GM21515 (cell line): ENCODE measurements around the gene TUBG2.

ENCODE experiments used
- ATAC-seq: cut with Tn5 transposase; IDR thresholded peaks from one replicate; pipeline ENCODE4 v1.9.1; 2021; ENCODE audit not compliant: unreplicated experiment

Gene TUBG2

GRCh38 chr17:42676424-42677011 is 17.4 kb downstream of the TUBG2 start, which contains the start of gene PLEKHH3:
Gene PLEKHH3 (minus strand): TSS chr17:42676994. CDS start chr17:42676563, 431 bp downstream.
- ATAC-seq = no peak

DNA sequence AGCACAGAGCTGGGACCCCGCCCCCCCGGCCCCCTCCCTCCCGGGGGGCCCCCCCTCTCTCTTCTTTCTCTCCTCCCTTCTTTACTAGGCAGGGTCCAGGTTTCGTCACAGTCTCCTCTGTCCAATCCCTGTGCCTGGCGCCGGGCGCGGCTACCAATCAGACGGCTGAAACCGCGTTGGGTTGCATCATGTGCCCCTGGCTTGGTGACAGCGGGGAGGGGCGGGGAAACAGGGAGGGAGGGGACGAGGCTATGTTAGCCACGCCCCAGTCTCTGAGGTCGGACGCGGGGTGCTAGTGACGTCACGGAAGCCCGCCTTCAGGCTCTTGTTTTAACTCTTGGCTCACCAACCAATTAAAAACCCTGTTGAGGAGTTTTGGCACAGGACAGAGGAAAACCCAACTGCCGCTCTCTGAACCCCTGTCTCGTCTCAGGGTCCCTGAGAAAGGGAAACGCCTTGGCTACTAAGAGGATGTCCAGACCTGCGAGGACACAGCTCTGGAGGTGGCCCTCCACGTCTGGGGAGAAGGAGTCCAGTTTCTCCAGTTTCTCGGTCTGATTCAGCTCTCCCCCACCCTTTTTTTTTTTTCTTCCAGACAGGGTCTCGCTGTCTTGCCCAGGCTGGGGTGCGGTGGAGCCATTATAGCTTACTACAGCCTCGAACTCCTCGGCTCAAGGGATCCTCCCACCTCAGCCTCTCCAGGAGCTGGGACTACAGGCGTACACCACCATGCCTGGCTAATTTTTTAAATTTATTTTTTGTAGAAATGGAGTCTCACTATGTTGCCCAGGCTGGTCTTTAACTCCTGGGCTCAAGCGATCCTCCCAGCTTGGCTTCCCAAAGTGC is 18.2 kb downstream of the TUBG2 start:
- peak; percentile 56 for ATAC-seq

- ATAC-seq = peak; percentile 19
Measured at GRCh38 chr17:42677921-42678781, 19.1 kb downstream of the TUBG2 start.

GRCh38 chr17:42678951-42679491 is 19.9 kb downstream of the TUBG2 start:
- ATAC-seq = no peak

DNA sequence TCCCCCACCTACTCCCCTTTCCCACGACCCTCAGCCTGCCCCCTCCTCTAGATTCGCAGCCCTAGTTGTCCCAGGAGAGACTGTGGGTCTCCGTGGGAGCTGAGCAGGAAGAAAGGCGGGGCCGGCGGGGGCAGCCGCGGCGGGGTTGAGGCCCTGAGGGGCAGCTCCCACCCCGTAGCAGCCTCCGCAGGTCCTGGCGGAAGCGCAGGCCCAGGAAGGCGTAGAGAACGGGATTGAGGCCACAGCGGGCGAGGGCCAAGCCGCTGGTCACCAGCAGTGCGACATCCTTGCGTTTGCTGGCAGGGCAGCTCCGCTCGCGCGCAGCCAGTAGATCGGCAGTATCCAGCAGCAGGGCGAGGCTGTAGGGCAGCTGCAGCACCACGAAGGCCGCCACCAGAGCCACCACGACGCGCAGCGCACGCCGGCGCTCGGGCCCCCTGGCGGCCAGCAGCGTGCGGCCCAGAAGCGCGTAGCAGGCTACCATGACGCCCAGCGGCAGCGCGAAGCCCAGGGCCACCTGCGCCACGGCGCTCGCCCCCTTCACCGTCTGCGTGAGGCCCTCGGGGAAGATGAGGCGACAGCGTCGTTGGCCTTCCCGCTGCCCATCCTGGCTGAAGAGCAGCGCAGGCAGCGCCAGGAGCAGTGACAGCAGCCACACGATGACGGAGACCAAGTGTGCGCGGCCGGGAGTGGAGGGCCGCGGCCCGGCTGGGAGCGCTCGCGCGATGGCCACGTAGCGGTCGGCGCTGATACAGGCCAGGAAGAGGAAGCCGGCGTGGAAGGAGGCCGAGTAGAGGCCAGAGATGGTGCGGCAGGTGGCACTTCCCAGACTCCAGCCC is 20.6 kb downstream of the TUBG2 start:
- no peak for ATAC-seq

GRCh38 chr17:42680331-42680808 is 21.3 kb downstream of the TUBG2 start:
- ATAC-seq = no peak

DNA sequence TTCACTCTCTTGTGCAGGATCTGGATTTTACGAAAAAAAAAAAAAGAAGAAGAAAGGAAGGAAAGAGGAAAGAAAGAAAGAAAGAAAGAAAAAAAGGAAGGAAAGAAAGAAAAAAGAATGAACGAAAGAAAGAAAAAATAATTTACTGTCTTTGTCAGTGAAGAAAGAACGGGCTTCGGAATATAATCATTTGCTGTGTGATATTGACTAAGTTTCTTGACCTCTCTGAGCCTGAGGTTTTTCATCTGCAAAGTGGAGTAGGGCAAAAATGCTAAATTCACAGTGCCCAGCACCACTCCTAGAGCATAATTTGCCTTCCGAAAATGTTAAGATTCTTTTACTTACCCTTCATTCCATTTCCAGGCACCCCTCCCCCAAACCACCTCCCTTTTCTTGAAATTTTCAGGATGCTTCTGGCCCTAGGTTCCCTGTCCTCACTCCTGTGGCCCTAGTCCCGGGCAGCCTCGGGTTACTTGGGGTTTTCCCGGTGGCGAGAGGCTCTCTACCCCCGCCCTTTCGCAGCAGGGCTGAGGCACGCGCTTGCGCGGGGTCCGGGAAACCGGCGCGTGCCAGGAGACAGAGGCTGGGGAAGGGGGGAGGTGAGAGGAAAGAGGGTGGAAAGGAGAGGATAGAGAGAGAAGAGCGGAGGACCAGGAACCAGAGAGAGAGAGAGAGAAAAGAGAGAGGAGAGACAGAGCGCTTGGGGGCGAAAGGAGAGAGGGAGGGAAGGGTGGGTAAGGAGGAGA is 23.1 kb downstream of the TUBG2 start, which contains the start of gene CNTNAP1:
Gene CNTNAP1 (plus strand): TSS at position 556 of the 746 bp plus-strand sequence. CDS start 299 bp downstream, outside the sequence.
- ATAC-seq = no peak

- ATAC-seq = no peak
Measured at GRCh38 chr17:42682722-42683403, 23.8 kb downstream of the TUBG2 start.

DNA sequence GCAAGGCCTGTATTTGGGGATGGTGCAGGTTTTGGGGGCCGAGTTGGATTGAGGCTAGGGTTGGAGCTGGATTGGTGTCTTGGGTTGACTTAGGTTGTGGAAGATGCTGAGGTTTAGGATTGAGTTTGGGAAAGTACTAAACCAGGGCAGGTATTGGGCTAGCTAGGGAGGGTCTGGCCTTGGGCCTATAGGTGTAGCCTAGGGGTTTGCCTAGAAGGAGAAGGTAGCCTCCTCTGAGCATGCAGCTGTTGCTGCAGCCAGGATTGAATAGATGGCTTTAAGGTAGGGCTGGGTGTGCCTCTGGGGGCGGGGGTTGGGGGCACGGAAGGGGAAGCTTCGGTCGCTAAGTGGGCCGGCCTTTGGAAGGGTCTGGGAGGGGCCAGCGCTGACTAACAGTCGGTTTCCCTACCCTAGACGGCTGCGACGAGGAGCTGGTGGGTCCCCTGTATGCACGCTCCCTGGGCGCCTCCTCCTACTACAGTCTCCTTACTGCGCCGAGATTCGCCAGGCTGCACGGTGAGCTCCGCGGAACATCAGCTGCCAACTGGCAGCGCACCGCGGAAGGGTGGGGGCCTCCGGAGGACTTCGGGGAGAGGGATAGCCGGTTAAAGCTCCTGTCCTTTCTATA is 24.4 kb downstream of the TUBG2 start:
- ATAC-seq = no peak

DNA sequence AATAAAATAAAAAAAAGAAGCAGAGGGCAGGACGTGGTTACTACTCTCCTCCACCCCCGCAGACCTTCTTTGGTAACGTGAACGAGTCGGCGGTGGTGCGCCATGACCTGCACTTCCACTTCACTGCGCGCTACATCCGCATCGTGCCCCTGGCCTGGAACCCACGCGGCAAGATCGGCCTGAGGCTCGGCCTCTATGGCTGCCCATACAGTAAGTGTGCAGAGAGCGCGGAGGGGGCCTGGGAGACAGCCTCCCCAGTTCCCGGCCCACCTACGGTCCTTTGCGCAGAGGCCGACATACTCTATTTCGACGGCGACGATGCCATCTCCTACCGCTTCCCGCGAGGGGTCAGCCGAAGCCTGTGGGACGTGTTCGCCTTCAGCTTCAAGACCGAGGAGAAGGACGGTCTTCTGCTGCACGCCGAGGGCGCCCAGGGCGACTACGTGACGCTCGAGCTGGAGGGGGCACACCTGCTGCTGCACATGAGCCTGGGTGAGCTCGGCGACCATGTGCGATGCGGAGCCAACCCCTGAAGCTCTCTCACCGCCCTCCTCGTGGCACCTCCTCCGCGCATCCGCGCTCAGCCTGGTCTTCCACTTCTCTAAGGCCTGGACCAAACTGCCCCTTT is 26.0 kb downstream of the TUBG2 start:
- ATAC-seq = no peak

DNA sequence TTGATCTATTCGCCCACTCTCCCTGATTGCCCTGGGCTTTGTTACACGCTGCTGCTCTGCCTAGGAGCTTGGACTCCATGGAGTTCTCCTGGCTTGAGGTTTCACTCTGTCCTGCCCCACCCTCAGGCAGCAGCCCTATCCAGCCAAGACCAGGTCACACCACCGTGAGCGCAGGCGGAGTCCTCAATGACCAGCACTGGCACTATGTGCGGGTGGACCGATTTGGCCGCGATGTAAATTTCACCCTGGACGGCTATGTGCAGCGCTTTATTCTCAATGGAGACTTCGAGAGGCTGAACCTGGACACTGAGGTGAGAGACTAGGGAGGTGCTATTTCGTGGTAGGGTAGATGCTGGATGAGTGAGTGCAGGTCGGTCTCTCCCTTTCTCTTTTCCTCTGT is 26.7 kb downstream of the TUBG2 start:
- ATAC-seq = no peak

GRCh38 chr17:42686520-42687128 is 27.5 kb downstream of the TUBG2 start:
- no peak for ATAC-seq

- ATAC-seq = no peak
Measured at GRCh38 chr17:42687707-42688320, 28.7 kb downstream of the TUBG2 start.

- no peak for ATAC-seq
Measured at GRCh38 chr17:42690596-42690995, 31.5 kb downstream of the TUBG2 start.

DNA sequence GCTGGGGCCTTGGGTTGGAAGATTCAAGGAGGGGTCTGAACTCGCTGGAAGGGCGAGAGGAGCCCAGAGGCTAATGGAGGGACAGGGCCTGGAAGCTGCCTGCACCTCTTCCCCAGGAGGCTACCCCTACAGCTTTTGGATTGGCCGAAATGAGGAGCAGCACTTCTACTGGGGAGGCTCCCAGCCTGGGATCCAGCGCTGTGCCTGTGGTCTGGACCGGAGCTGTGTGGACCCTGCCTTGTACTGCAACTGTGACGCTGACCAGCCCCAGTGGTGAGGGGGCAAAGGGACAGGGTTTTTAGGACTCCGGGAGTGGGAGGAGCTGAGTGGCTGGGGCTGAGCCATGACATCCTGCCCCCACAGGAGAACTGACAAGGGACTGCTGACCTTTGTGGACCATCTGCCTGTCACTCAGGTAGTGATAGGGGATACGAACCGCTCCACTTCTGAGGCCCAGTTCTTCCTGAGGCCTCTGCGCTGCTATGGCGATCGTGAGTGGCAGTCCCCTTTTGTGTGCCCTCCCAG is 32.0 kb downstream of the TUBG2 start:
- no peak for ATAC-seq

- ATAC-seq = no peak
Measured at GRCh38 chr17:42692489-42692888, 33.4 kb downstream of the TUBG2 start.

DNA sequence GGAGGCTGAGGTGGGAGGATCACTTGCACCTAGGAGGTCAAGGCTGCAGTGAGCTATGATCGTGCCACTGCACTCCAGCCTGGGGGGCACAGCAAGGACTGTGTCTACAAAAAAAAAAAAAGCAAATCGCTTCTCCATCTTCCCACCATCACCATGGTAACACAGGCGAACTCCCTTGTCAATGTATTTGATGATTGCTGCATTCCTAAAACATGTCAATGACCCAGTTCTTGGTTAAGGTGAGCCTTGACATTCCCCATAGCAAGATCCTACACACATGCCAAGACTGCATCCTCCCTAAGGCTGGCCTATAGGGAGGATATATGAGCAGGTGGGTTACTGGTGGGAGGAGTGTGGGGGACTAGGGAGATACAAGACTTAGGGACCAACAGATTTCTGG is 35.4 kb downstream of the TUBG2 start:
- no peak for ATAC-seq
